OCI-LY3 (cell line): ENCODE data around the gene MAPKAPK5.

Experiments used
- EZH2phosphoT487 ChIP-seq: fragments of 200-600 bp; shearing (Covaris generic); IDR thresholded peaks from 2 replicates; pipeline ENCODE4 v1.6.1; 2018; ENCODE audit warnings: antibody characterized with exemption, mixed run types, low read depth
- TF ChIP-seq, protein P1 (sequence below): fragments of 200-600, 300-600 bp; sonication (generic); IDR thresholded peaks from 2 replicates; pipeline ENCODE4 v1.5.1; 2014; ENCODE audit warnings: antibody characterized with exemption, low read length, low read depth

DNA sequence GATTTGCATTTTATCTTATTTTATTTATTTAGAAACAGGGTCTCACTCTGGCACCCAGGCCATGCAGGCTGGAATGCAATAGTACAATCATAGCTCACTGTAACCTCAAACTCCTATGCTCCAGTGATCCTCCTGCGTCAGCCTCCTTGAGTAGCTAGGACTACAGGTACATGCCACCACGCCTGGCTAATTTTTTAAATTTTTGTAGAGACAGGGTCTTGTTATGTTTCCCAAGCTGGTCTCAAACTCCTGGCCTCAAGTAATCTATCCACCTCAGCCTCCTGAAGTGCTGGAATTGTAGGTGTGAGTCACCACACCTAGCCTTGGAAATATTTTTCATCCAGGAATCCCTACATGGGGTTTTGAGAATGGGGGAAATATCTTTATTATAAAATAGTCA lies 84.6 kb downstream of the MAPKAPK5 start:
- TF ChIP-seq, protein P1, sequence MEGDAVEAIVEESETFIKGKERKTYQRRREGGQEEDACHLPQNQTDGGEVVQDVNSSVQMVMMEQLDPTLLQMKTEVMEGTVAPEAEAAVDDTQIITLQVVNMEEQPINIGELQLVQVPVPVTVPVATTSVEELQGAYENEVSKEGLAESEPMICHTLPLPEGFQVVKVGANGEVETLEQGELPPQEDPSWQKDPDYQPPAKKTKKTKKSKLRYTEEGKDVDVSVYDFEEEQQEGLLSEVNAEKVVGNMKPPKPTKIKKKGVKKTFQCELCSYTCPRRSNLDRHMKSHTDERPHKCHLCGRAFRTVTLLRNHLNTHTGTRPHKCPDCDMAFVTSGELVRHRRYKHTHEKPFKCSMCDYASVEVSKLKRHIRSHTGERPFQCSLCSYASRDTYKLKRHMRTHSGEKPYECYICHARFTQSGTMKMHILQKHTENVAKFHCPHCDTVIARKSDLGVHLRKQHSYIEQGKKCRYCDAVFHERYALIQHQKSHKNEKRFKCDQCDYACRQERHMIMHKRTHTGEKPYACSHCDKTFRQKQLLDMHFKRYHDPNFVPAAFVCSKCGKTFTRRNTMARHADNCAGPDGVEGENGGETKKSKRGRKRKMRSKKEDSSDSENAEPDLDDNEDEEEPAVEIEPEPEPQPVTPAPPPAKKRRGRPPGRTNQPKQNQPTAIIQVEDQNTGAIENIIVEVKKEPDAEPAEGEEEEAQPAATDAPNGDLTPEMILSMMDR, result no peak
- no peak for TF ChIP-seq EZH2phosphoT487
